ENCODE data around the gene TRIM36. TPM values are rescaled to one million over a fixed set of nuclear protein-coding genes. Genes with fewer than 3 reads are reported as not detected.

Gene TRIM36
- polyA plus RNA-seq, 10 donors: 1.6 to 3.3 (median 2.8) TPM

- peak in 1 of 3 donors; percentile 20 for DNase-seq
These were observed 750 bp downstream of the TRIM36 start for GRCh38 chr5:115168829-115169486.

DNA sequence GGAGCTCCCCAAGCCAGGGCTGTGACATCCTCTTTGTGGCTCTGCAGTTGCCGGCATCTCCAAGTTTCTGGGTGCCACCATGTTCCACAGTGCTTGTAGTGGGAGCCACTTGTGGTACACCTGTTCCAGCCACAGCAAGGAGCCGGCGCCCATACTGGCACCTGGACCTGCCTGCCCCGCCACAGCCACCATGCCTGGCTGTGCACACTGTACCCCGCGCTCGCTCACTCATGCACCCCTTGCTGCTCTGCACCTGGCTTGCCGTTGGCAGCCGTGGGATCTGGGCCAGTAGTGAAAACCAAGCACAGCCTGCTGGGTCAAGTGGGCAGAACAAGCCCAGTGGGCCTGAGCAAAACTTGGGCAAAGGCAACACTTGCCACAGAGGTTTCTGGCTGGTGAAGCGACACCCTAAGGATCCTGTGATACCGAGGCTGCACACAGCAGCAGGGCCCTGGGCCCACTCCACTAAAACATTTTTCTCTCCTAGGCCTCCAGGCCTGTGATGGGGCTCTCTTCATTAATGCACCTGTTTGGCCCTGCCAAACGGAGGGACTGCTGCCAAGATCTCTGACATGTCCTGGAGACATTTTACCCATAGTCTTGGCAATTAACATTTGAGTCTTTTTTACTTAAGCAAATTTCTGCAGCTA lies 2.8 kb downstream of the TRIM36 start:
- DNase-seq: no peak

- no peak for DNase-seq
These were observed 3.9 kb downstream of the TRIM36 start for GRCh38 chr5:115165790-115166189.

GRCh38 chr5:115160975-115161475 lies 8.7 kb downstream of the TRIM36 start:
- no peak for DNase-seq

GRCh38 chr5:115151208-115151805 lies 18.4 kb downstream of the TRIM36 start:
- DNase-seq: no peak

DNA sequence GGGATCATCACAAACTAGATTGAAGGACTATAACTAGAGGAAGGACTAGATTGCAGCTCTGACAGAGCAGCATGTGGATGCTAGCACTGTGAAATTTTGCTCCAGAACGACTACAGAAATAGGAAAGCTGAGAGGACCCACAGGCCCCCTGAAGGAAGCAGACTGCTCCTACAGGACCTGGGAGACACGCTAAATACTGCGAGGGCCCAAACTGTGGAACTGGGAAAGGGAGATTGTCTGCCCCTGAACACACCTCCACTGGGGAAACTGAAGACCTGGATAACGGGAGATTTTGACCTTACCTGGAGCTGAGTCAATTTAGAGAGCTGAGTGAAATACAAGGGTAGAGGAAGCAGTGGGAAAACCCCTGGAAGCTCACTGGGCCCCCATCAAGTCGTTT lies 19.2 kb downstream of the TRIM36 start:
- no peak for DNase-seq

GRCh38 chr5:115147052-115147451 lies 22.7 kb downstream of the TRIM36 start:
- DNase-seq: no peak

DNA sequence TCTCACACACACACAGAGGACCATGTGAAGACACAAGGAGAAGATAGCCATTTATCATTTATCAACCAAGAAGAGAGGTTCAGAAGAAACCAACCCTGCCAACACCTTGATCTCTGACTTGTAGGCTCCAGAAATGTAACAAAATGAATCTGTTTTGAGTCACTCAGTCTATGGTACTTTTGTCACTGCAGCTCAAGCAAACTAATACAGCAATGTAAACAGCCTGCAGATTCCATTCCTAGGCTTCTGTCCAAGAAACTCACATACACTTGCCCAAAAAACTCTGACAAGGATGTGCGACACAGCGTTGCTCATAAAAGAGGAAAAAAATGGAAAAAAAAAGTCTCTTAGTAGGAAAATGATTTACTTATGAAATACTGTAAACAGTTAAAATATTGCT lies 33.4 kb downstream of the TRIM36 start:
- no peak for DNase-seq

DNA sequence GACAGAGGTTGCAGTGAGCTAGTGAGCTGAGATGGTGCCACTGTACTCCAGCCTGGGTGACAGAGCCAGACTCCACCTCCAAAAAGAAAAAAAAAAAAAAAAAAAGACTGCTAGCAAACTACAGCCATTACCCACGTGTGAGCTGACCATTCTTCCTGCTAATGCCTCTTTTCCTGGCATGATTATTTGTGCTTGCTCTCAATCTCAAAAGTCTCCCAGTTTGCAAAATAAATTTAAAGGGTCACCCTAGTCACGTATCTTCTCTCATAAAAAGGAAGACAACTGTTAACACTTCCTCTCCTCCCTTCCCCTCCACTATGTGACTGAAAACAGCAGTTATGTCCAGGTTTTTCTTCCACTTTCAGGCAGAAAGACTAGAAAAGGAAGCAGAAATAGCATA lies 37.2 kb downstream of the TRIM36 start:
- peak in 1 of 3 donors; percentile 4 for DNase-seq

DNA sequence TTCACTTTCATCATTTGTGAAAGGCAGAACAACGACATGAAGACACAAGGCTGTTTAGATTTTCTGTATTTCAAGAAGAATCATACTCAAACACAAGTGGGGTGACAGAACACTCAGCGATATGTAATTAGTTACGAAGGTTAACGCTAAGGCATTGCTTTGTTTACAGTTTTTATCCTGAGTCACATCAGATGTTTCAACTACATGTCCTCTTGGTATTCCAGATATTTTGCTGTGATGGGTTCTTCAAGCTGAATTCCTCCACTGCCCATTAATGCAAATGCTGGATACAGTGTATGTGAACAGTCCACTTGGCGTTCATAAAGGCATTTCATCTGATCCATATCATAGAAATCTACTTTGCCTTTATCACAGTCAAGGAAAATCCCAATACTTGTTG lies 43.4 kb downstream of the TRIM36 start:
- DNase-seq: no peak

DNA sequence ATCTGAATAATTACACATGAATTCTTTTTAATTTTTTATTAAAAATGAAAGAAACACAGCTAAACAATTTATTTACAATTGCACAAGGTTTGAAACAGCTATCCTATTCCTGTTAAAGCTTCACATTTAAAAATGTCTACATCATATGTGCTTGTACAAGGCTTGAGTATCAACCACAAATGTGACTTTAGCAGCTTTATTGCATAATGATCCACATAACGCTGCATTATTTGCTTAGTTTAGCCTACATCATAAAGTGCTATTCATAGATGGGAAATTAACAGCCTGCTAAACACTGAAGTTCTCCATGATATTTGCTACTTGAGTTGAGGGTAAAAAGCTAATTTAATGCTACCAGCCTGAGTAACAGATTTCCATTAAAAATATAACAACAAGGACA lies 45.0 kb downstream of the TRIM36 start:
- no peak for DNase-seq

- DNase-seq: no peak
These were observed 53.7 kb downstream of the TRIM36 start for GRCh38 chr5:115116001-115116400.

GRCh38 chr5:115109840-115110239 lies 59.9 kb downstream of the TRIM36 start:
- no peak for DNase-seq

DNA sequence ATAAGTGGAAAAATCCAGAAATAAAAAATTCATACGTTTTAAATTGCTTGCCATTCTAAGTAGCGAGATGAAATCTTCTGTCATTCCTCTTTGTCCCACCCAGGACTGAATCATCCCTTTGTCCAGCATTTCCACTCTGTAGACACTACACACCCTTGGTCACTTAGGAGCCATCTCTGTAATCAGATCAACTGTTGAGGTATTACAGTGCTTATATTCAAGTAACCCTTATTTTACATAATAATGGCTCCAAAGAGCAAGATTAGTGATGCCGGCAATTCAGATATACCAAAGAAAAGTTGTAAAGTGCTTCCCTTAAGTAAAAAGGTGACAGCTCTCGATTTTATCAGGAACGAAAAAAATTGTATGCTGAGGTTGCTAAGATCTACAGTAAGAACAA lies 60.4 kb downstream of the TRIM36 start:
- DNase-seq: no peak

GRCh38 chr5:115100319-115100955 lies 69.3 kb downstream of the TRIM36 start:
- no peak for DNase-seq

DNA sequence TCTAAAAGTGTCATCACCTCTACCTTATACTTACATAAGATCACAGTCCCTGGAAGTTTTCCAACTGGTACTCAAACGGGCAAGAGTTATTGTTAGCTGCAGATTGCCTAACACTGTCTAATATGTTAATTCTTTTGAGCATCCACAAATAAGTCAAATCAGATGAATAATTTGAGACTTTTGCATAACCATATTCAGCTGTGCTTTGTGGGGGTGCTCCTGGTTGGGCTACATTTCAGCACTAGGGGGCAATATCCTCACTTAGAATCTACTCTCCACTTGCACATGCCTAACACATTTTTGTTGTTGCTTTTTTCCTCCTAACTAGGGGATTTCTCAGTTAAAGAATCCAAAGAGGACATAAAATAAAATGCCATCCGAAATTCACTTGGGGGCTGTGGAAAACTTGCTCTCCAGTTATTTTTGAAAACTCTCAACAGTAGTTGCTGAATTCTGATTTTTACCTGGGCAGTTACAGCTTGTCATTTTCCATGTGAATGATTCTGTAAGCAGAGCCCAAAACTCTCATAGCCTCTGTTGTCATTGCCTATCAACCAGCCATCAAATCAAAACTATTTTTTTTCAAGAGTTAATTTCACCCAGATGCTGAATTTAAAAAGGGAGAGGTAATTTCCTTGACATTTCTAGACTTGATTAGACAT lies 71.5 kb downstream of the TRIM36 start:
- peak; percentile 16 to 53 (median 27) for DNase-seq

DNA sequence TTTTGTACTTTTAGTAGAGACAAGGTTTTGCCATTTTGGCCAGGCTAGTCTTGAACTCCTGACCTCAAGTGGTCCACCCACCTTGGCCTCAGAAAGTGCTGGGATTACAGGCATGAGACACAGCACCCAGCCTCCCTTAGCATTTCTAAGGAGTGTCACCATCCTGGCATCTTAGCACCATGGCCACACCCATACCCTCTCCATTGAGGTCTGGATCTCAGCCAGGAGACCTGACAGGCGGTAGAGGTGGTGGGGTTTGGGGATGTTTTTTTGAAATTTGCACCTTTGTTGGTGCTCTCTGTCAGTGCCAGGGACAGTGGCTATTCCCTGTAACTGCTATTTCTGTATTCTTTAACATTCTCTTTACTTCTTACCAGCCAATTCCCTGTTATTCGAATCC lies 72.5 kb downstream of the TRIM36 start:
- DNase-seq: no peak

GRCh38 chr5:115096034-115096769 lies 73.5 kb downstream of the TRIM36 start:
- DNase-seq: peak in 1 of 3 donors; percentile 5

- DNase-seq: no peak
These were observed 81.8 kb downstream of the TRIM36 start for GRCh38 chr5:115087951-115088350.

GRCh38 chr5:115086473-115086872 lies 83.2 kb downstream of the TRIM36 start:
- DNase-seq: no peak

- no peak for DNase-seq
These were observed 85.4 kb downstream of the TRIM36 start for GRCh38 chr5:115084246-115084793.

Measured in muscle of back (tissue), 11 donors.